GM12891 (cell line): ENCODE data around the gene BLOC1S4.

Source experiments
- DNase-seq: peaks from one replicate; pipeline ENCODE4 v3.0.0; 2011; ENCODE audit warnings: low spot score; ENCODE audit not compliant: insufficient read length
- FAIRE-seq: peaks from 2 replicates; lab custom pipeline; 2011; peaks lifted over from hg19 to GRCh38; lab: Jason Lieb, UNC
- PAX5 ChIP-seq: IDR thresholded peaks from 2 replicates; pipeline ENCODE4 v1.6.1; 2011; ENCODE audit warnings: low read length, moderate library complexity, mild to moderate bottlenecking; ENCODE audit not compliant: insufficient read depth, severe bottlenecking
- POLR2A ChIP-seq: IDR thresholded peaks from 2 replicates; pipeline ENCODE4 v1.6.1; 2011; ENCODE audit warnings: low read depth, low read length, control low read depth
- POLR2AphosphoS5 ChIP-seq: IDR thresholded peaks from 2 replicates; pipeline ENCODE4 v1.6.1; 2011; ENCODE audit warnings: low read depth, low read length, control low read depth
- POU2F2 ChIP-seq: IDR thresholded peaks from 2 replicates; pipeline ENCODE4 v1.6.1; 2011; ENCODE audit warnings: low read depth, mild to moderate bottlenecking, control low read depth, low read length, moderate library complexity
- SPI1 ChIP-seq: IDR thresholded peaks from 2 replicates; pipeline ENCODE4 v1.6.1; 2011; ENCODE audit warnings: low read depth, low read length, control low read depth
- TAF1 ChIP-seq: IDR thresholded peaks from 2 replicates; pipeline ENCODE4 v1.6.1; 2011; ENCODE audit warnings: low read depth, low read length, control low read depth

Gene BLOC1S4

DNA sequence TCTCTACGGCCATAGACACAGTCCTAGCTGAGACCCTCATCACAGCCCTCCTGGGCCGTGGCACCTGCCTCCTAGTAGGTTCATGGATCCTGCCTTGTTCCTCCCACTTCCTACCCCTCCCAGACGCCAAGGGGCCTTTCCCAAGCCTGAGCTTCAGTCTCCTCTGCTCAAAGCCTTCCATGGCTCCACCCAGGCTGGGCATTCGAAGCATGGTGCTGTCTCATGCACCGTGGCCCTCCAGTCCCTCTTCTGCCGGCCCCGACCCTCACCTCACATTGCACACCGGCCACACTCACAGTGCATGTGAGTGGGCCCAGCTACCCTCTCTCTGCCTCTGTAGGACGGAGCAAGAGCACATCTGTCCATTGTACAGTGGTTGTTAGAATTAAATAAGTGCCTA, 44.9 kb downstream of the BLOC1S4 start:
- no peak for TF ChIP-seq TAF1
- no peak for DNase-seq
- FAIRE-seq = no peak

DNA sequence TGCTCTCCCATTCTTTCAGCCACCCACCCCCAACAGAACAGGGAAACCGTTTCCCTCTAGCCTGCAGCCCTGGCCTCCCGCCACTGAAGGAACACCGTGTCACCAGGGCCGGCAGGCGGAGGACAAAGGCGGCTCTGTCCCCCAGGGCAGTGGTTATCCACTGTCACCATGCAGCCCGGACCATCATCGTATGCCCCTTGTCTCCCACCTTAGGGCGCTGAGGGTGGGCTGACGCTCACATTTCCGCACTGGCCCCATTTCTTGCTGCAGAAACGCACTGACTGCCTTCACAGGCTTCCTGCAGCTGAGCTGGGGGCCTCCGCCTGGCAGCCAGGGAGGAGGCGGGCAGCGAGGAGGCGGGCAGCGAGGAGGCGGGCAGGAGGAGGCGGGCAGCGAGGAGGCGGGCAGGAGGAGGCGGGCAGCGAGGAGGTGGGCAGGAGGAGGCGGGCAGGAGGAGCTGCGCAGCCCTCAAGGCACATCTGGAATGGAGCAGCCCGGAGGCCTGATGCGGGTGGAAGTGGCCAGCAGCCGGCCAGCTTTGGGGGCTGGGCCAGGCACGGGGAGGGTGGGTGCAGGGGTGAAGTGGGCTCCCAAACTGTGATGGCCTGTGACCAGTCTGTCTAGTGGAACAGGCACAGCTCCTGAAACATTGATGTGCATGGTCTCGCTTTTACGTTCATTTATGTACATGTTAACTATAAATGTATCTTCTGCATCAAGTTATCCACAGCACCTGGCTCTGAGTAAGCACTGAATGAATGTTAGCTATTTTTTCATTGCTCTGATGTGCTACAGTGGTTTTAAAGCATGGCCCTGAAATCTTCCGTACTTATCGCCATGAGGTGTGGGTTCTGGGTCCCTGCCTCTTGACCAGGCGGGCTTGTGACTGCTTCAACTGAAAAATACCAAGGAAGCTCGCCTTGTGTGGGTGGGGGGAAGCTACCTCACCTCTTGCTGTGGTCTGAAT, 46.0 kb downstream of the BLOC1S4 start:
- no peak for DNase-seq
- TF ChIP-seq POLR2A = no peak
- no peak for TF ChIP-seq PAX5
- no peak for TF ChIP-seq POU2F2
- TF ChIP-seq POLR2AphosphoS5 = no peak
- TF ChIP-seq TAF1 = no peak
- no peak for TF ChIP-seq SPI1
- FAIRE-seq = no peak

DNA sequence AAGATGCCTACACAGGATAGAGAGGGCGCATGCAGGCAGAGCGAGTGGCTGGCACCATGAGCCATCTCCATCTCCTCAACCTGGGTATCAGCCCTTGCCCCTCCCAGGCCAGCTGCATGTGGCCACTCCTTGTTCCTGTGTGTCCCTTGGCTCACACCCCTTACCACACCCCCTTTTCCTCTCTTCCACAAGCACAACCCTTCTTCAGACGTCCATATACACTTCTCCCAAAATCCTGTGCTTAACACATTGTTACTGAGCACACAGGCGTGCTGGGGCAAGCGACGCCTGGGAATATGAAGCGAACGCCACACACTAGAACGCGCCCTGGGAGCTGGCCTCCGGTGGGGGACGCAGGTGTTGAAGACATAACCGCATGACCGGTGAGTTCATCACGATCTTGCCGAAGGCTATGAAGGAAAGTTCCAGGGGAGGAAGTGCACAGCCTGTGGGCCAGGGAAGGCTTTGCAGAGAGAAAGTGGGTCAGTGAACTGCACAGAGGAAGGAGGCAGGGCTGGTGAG, 47.4 kb downstream of the BLOC1S4 start:
- no peak for DNase-seq
- TF ChIP-seq PAX5 (no peak), SPI1 (no peak), POLR2A (no peak)
- FAIRE-seq = no peak

DNA sequence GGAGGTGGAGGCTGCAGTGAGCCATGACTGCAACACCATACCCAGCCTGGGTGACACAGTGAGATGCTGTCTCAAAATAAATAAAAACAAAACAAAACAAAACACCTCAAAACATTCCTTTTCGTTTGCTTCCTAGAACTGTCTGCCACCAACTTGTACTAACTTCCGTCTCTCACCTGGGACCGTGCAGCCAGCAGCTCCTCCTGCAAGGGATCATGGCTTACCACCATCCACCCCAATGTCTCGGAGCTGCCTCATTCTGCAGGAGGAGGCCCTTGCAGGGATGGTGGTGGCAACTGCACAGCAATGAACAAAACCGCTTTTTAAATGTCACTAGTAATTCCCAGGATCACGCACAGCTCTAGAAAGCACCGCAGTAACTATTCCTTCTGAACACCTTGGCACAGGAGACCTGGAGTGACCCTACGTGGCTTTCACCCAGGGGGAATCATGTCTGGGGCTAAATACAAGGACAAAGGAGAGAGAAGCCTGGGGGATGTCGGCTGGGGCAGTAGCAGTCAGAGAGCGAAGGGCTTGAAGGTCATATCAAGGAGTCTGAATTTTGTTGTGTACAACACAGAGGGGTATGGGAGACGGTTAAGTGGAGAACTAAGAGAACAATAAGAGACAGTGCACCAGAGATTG, 49.1 kb downstream of the BLOC1S4 start:
- DNase-seq (no peak), FAIRE-seq (no peak)
- TF ChIP-seq PAX5 (no peak), TAF1 (no peak), POU2F2 (no peak), SPI1 (no peak), POLR2AphosphoS5 (no peak), POLR2A (no peak)

DNA sequence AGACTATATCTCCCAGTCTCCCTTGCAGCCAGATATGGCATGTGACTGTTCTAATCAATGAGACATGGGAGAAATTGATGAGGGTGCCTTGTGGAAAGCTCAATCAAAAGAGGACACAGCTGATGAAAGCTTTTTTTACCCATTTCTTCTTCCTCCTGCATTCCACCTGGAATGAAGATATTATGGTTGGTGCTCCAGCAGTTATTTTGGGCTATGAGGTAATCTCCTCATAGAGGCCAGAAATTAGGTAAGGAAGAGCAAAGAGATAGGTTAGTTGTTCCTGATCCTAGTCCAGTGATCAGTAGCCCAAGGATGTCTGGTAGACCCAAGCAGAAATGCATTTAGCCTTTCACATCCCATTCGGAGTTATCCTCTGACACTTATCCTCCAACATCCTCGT, 49.7 kb downstream of the BLOC1S4 start:
- DNase-seq (no peak), FAIRE-seq (no peak)
- TF ChIP-seq SPI1 (no peak), TAF1 (no peak), POU2F2 (no peak), PAX5 (no peak), POLR2A (no peak), POLR2AphosphoS5 (no peak)
